HepG2 (cell line): ENCODE measurements around the gene WNT3A. TPM values are rescaled to one million over a fixed set of nuclear protein-coding genes. Genes with fewer than 3 reads are reported as not detected.
A peak's percentile ranks its signal among the peaks of the same experiment; 100 is the strongest.

Experiments
- ATAC-seq: fragments of 200-7000 bp; cut with Tn5 transposase; 3 replicates; pipeline ENCODE4 v1.9.1; 2020; ENCODE audit warnings: mild to moderate bottlenecking, moderate library complexity
- BruUV-seq: library from RNA; stranded (reverse); fragments of 400-500 nt; replicated peaks from 2 replicates; lab custom pipeline; 2021; lab: Mats Ljungman, UMichigan
- CTCF ChIA-PET: fragments of 300-600 bp; formaldehyde crosslinking; extraction: SDS; loops from one replicate; lab custom pipeline; 2021; ENCODE audit warnings: low total read pairs, inconsistent platforms, low intra/inter-chr PET ratio; lab: Yijun Ruan, JAX
- POLR2A ChIA-PET: fragments of 350-600 bp; sonication (Branson Sonifier 250); formaldehyde crosslinking; loops from one replicate; lab custom pipeline; 2020; ENCODE audit warnings: antibody characterized with exemption, inconsistent platforms; lab: Yijun Ruan, JAX
- DNase-seq: peaks from one replicate; pipeline ENCODE4 v3.0.0-alpha.2; 2015; ENCODE audit warnings: low spot score
- FAIRE-seq: peaks from 3 replicates; lab custom pipeline; 2011; peaks lifted over from hg19 to GRCh38; lab: Jason Lieb, UNC
- H2AFZ ChIP-seq: one replicate; pipeline ENCODE4 v1.6.1; 2011; ENCODE audit warnings: low read length, inconsistent platforms
- H3K27ac ChIP-seq: fragments of 300-600 bp; 3 replicates; pipeline ENCODE4 v1.8.0; 2011; ENCODE audit warnings: mixed run types, mild to moderate bottlenecking, mixed read lengths, low read length, inconsistent platforms; ENCODE audit not compliant: insufficient read depth; ENCODE audit errors: extremely low read length
- H3K27me3 ChIP-seq, 2 experiments: fragments of 200-600 bp in 1 of 2; 2 replicates in 1 of 2; 3 replicates in 1 of 2; pipeline versions ENCODE4 v1.6.0 to v1.8.0; 2011; ENCODE audit warnings: low read length in 2 of 2, mild to moderate bottlenecking in 2 of 2, moderate library complexity in 2 of 2, inconsistent platforms in 1 of 2; ENCODE audit not compliant: insufficient read depth in 2 of 2, control insufficient read depth in 1 of 2
- H3K36me3 ChIP-seq, 2 experiments: fragments of 200-600 bp in 1 of 2; replicated peaks in 1 of 2; 2 replicates in 1 of 2; 3 replicates in 1 of 2; pipeline versions ENCODE4 v1.5.1 to v1.8.0; 2011; ENCODE audit warnings: low read length in 2 of 2, inconsistent platforms in 1 of 2; ENCODE audit not compliant: insufficient read depth in 2 of 2, control insufficient read depth in 1 of 2
- H3K4me1 ChIP-seq: 2 replicates; pipeline ENCODE4 v1.5.1; 2012; ENCODE audit warnings: low read length, inconsistent platforms; ENCODE audit not compliant: insufficient read depth
- H3K4me2 ChIP-seq: 2 replicates; pipeline ENCODE4 v1.6.0; 2011; ENCODE audit warnings: low read depth, low read length, inconsistent platforms
- H3K4me3 ChIP-seq, 3 experiments: fragments of 200-600 bp in 1 of 3; sonication (generic), shearing (Covaris generic) in 1 of 3; replicated peaks in 1 of 3; 2 replicates each; pipeline ENCODE4 v1.5.1; 2011 to 2016; ENCODE audit warnings: low read length in 3 of 3, inconsistent platforms in 2 of 3, low read depth in 2 of 3, mild to moderate bottlenecking in 2 of 3, control low read depth in 1 of 3, mixed read lengths in 1 of 3; ENCODE audit not compliant: insufficient read depth in 1 of 3
- H3K79me2 ChIP-seq: one replicate; pipeline ENCODE4 v1.6.1; 2011; ENCODE audit warnings: low read length, inconsistent platforms; ENCODE audit not compliant: insufficient read depth
- H3K9ac ChIP-seq: 2 replicates; pipeline ENCODE4 v1.6.0; 2011; ENCODE audit warnings: mild to moderate bottlenecking, low read depth, low read length, inconsistent platforms; ENCODE audit not compliant: insufficient read depth
- H3K9me3 ChIP-seq: 2 replicates; pipeline ENCODE4 v1.5.1; 2012; ENCODE audit warnings: mild to moderate bottlenecking, low read length
- H4K20me1 ChIP-seq: 2 replicates; pipeline ENCODE4 v1.6.0; 2011; ENCODE audit warnings: inconsistent platforms, mild to moderate bottlenecking, low read length, moderate library complexity; ENCODE audit not compliant: insufficient read depth
- ATM ChIP-seq: fragments of 450-650 bp; IDR thresholded peaks from 2 replicates; pipeline ENCODE4 v1.7.1; 2017; ENCODE audit warnings: mild to moderate bottlenecking, borderline replicate concordance
- DNMT1 ChIP-seq: sonication (generic); formaldehyde crosslinking; IDR thresholded peaks from 2 replicates; pipeline ENCODE4 v1.5.1; 2020; ENCODE audit warnings: mild to moderate bottlenecking, missing genetic modification reagents
- E2F5 ChIP-seq: sonication (generic); formaldehyde crosslinking; conservative IDR thresholded peaks from 2 replicates; pipeline ENCODE4 v1.4.0; 2020; ENCODE audit warnings: missing genetic modification reagents
- ISL2 ChIP-seq: sonication (generic); formaldehyde crosslinking; IDR thresholded peaks from 2 replicates; pipeline ENCODE4 v1.5.0; 2020; ENCODE audit warnings: missing genetic modification reagents
- MIXL1 ChIP-seq: IDR thresholded peaks from 2 replicates; pipeline ENCODE4 v1.6.1; 2016
- SIN3B ChIP-seq: fragments of 150-350 bp; IDR thresholded peaks from 2 replicates; pipeline ENCODE4 v1.6.1; 2014; ENCODE audit warnings: low read length
- SRF ChIP-seq: IDR thresholded peaks from 2 replicates; pipeline ENCODE4 v1.6.1; 2011; ENCODE audit warnings: mild to moderate bottlenecking, low read depth, low read length, moderate library complexity
- ZBTB7A ChIP-seq: sonication (generic); formaldehyde crosslinking; IDR thresholded peaks from 2 replicates; pipeline ENCODE4 v1.8.0; 2022; ENCODE audit warnings: mild to moderate bottlenecking, missing genetic modification reagents
- ZFY ChIP-seq: sonication (generic); formaldehyde crosslinking; IDR thresholded peaks from 2 replicates; pipeline ENCODE4 v1.4.0; 2020; ENCODE audit warnings: missing genetic modification reagents
- ZNF224 ChIP-seq: sonication (generic); formaldehyde crosslinking; IDR thresholded peaks from 2 replicates; pipeline ENCODE4 v1.5.0; 2020; ENCODE audit warnings: mild to moderate bottlenecking, missing genetic modification reagents
- ZNF30 ChIP-seq: sonication (generic); formaldehyde crosslinking; IDR thresholded peaks from 2 replicates; pipeline ENCODE4 v1.5.0; 2020; ENCODE audit warnings: mild to moderate bottlenecking, missing genetic modification reagents
- ZNF441 ChIP-seq: sonication (generic); formaldehyde crosslinking; IDR thresholded peaks from 2 replicates; pipeline ENCODE4 v1.7.0; 2021; ENCODE audit warnings: missing genetic modification reagents, borderline replicate concordance
- ZNF704 ChIP-seq: sonication (generic); formaldehyde crosslinking; IDR thresholded peaks from 2 replicates; pipeline ENCODE4 v1.8.1; 2023; ENCODE audit warnings: mild to moderate bottlenecking, inconsistent platforms, moderate library complexity, missing genetic modification reagents, borderline replicate concordance
- ZNF792 ChIP-seq: IDR thresholded peaks from 2 replicates; pipeline ENCODE4 v1.6.1; 2016
- ZNF800 ChIP-seq: sonication (generic); formaldehyde crosslinking; IDR thresholded peaks from 2 replicates; pipeline ENCODE4 v1.4.0; 2020; ENCODE audit warnings: missing genetic modification reagents
- WGBS: methylation state at CpG from one replicate; pipeline ENCODE4 v1.1.6; 2017; ENCODE audit warnings: low lambda C conversion rate; 5-methylcytosine and 5-hydroxymethylcytosine counted together
- in situ Hi-C: cut with HindIII; loops from 2 replicates; pipeline ENCODE4 v1.10.0; 2017; ENCODE audit warnings: low pct_unique_long_range_greater_than_20kb; ENCODE audit not compliant: extremely low pct_ligation_motif_present
- intact Hi-C: fragments of 100-400 bp; cut with micrococcal nuclease; formaldehyde crosslinking; loops from one replicate; pipeline ENCODE4 v1.10.0; 2022; ENCODE audit not compliant: unreplicated experiment
- polyA plus RNA-seq, 8 experiments: library from polyadenylated mRNA; depleted of rRNA in 3 of 8; stranded (reverse) in 7 of 8; unstranded in 1 of 8; fragments of >200 nt; fragmentation: Illumina TruSeq in 4 of 8; extraction: Trizol in 4 of 8; gene quantifications; 2 replicates each; pipeline versions ENCODE4 v1.2.1 to v1.2.3, GENCODE V29; 2011 to 2016; ENCODE audit warnings: low read depth in 4 of 8, missing spikeins in 1 of 8, mixed read lengths in 1 of 8; ENCODE audit not compliant: insufficient read depth in 1 of 8
- total RNA-seq, 5 experiments: library from RNA; depleted of rRNA; stranded (reverse); fragments of >200 nt; fragmentation: Illumina TruSeq; extraction: Trizol; gene quantifications; 2 replicates each; pipeline ENCODE4 v1.2.3, GENCODE V29; 2016; ENCODE audit warnings: low read depth in 1 of 5

Gene WNT3A
- total and polyA plus RNA-seq, 2 of the 13 experiments (the other 11 are each of a cell fraction or from before 2014, with no cell fraction given), result not detected

- in situ Hi-C loops (no loop called here), intact Hi-C loops (no loop called here)
- DNase-seq (no peak), FAIRE-seq (no peak), ATAC-seq (peak; percentile 29; the same call in 2 of the 3 replicates)
- no peak overlapping the region for H3K4me3 ChIP-seq
- WGBS, result 32% methylated on average over 7 of the region's 21 CpGs
- no peaks in the 10 kb centered on the region for H3K79me2 ChIP-seq
- BruUV-seq, result no TSS peak
- no peak overlapping the region for H3K4me2 ChIP-seq
- H3K9ac ChIP-seq, result no peak overlapping the region
- ChIA-PET CTCF (no interaction called here), POLR2A (no interaction called here)
- no peaks in the 10 kb centered on the region for H3K9me3 ChIP-seq
- 0 out of 2 replicates have a peak, but pooled peaks cover 3% of the 10 kb centered on the region for H4K20me1 ChIP-seq
- no peaks in the 10 kb centered on the region for H3K36me3 ChIP-seq
- H3K27ac ChIP-seq, result no peak overlapping the region
- H3K4me1 ChIP-seq, result no peaks in the 10 kb centered on the region
- H3K27me3 ChIP-seq, result peaks cover 15 to 87% of the 10 kb centered on the region in 2 experiments
- no peak overlapping the region for H2AFZ ChIP-seq
- TF ChIP-seq E2F5 (CRISPR knock-in tag) (no peak), ATM (no peak), ZNF792 (CRISPR knock-in tag) (no peak), ZNF30 (CRISPR knock-in tag) (no peak), ZNF704 (CRISPR knock-in tag) (no peak), ZFY (no peak), ZNF441 (CRISPR knock-in tag) (no peak), DNMT1 (CRISPR knock-in tag) (no peak), ZNF800 (CRISPR knock-in tag) (no peak), SIN3B (no peak), ZBTB7A (CRISPR knock-in tag) (no peak), SRF (no peak), MIXL1 (no peak), ISL2 (no peak), ZNF224 (CRISPR knock-in tag) (no peak)
Measured at GRCh38 chr1:228009828-228010775, 3.3 kb downstream of the WNT3A start.
